Activated T-cell treated with anti-CD3 and anti-CD28 coated beads for 48 hours (primary cell): ENCODE measurements around the gene SLC12A4.
"Not testable (repeated sequence)": the region's sequence is repeated elsewhere in the genome, so short reads cannot be mapped to it uniquely, and the experiment has no call there.

Source experiments
- DNase-seq: peaks from one replicate; pipeline ENCODE4 v3.0.0-alpha.2; 2020; ENCODE audit warnings: low read depth

SLC12A4 gene

GRCh38 chr16:67926181-67926750, 42.2 kb downstream of the SLC12A4 start:
- no peak for DNase-seq

GRCh38 chr16:67924140-67924906, 44.1 kb downstream of the SLC12A4 start:
- DNase-seq: no peak

- no peak for DNase-seq
These were observed 44.9 kb downstream of the SLC12A4 start for GRCh38 chr16:67923414-67924116.

- DNase-seq: no peak
These were observed 45.7 kb downstream of the SLC12A4 start for GRCh38 chr16:67922740-67923139.

- no peak for DNase-seq
These were observed 46.2 kb downstream of the SLC12A4 start for GRCh38 chr16:67922221-67922620.

GRCh38 chr16:67919622-67920221, 48.7 kb downstream of the SLC12A4 start:
- DNase-seq: no peak

- DNase-seq: peak; percentile 34
These were observed 50.6 kb downstream of the SLC12A4 start for GRCh38 chr16:67917852-67918236.

- no peak for DNase-seq
These were observed 51.1 kb downstream of the SLC12A4 start for GRCh38 chr16:67917140-67917851.

GRCh38 chr16:67915831-67916723, 52.4 kb downstream of the SLC12A4 start:
- no peak for DNase-seq

- DNase-seq: not testable (repeated sequence)
These were observed 53.0 kb downstream of the SLC12A4 start for GRCh38 chr16:67915496-67915769.

- no peak for DNase-seq
These were observed 53.5 kb downstream of the SLC12A4 start for GRCh38 chr16:67914758-67915495.

- DNase-seq: no peak
These were observed 58.3 kb downstream of the SLC12A4 start for GRCh38 chr16:67910158-67910557.

- no peak for DNase-seq
These were observed 59.2 kb downstream of the SLC12A4 start for GRCh38 chr16:67909056-67909742.

- no peak for DNase-seq
These were observed 60.8 kb downstream of the SLC12A4 start for GRCh38 chr16:67907397-67908180.

- DNase-seq: no peak
These were observed 65.6 kb downstream of the SLC12A4 start for GRCh38 chr16:67902831-67903230.

- no peak for DNase-seq
These were observed 66.7 kb downstream of the SLC12A4 start for GRCh38 chr16:67901734-67902133.

- DNase-seq: no peak
These were observed 71.2 kb downstream of the SLC12A4 start for GRCh38 chr16:67897231-67897630.

- no peak for DNase-seq
These were observed 74.6 kb downstream of the SLC12A4 start for GRCh38 chr16:67893743-67894399.
